H1 (cell line): ENCODE measurements around the gene RNF145. TPM values are rescaled to one million over a fixed set of nuclear protein-coding genes. Genes with fewer than 3 reads are reported as not detected.

Source experiments
- CTCF ChIA-PET: fragments of 300-600 bp; sonication (Branson Sonifier 250); formaldehyde crosslinking; loops from one replicate; lab custom pipeline; 2021; ENCODE audit not compliant: partially characterized antibody; lab: Charles Lee
- POLR2A ChIA-PET: fragments of 300-600 bp; sonication (Branson Sonifier 250); formaldehyde crosslinking; loops from one replicate; lab custom pipeline; 2021; ENCODE audit warnings: inconsistent platforms; ENCODE audit not compliant: partially characterized antibody; lab: Charles Lee
- DNase-seq, 2 experiments: peaks; one replicate each; pipeline versions ENCODE4 v3.0.0 to v3.0.0-alpha.2; 2010 to 2022; ENCODE audit warnings: low spot score in 2 of 2, low read depth in 1 of 2, mixed read lengths in 1 of 2
- FAIRE-seq: peaks from 2 replicates; lab custom pipeline; 2011; peaks lifted over from hg19 to GRCh38; lab: Jason Lieb, UNC
- H2AFZ ChIP-seq: 2 replicates; pipeline ENCODE4 v1.8.1; 2012; ENCODE audit warnings: low read length, inconsistent platforms
- H2AK5ac ChIP-seq: 2 replicates; pipeline ENCODE4 v1.6.1; 2013; ENCODE audit warnings: low read depth, low read length
- H2BK120ac ChIP-seq: replicated peaks from 2 replicates; pipeline ENCODE3; 2013; ENCODE audit warnings: low read depth, low read length, inconsistent platforms
- H2BK12ac ChIP-seq: 2 replicates; pipeline ENCODE4 v1.6.1; 2013; ENCODE audit warnings: low read depth, low read length
- H2BK15ac ChIP-seq: 2 replicates; pipeline ENCODE4 v1.6.1; 2013; ENCODE audit warnings: low read length
- H2BK20ac ChIP-seq: 2 replicates; pipeline ENCODE4 v1.6.1; 2013; ENCODE audit warnings: low read length
- H2BK5ac ChIP-seq: 2 replicates; pipeline ENCODE4 v1.6.1; 2013; ENCODE audit warnings: low read depth, low read length
- H3K14ac ChIP-seq: 2 replicates; pipeline ENCODE4 v1.6.1; 2013; ENCODE audit warnings: inconsistent platforms; ENCODE audit not compliant: insufficient read length
- H3K18ac ChIP-seq: 2 replicates; pipeline ENCODE4 v1.6.1; 2013; ENCODE audit warnings: low read length; ENCODE audit errors: extremely low read depth
- H3K23ac ChIP-seq: 2 replicates; pipeline ENCODE4 v1.6.1; 2013; ENCODE audit warnings: inconsistent platforms; ENCODE audit not compliant: insufficient read length
- H3K23me2 ChIP-seq: 2 replicates; pipeline ENCODE4 v1.6.1; 2013; ENCODE audit warnings: low read depth, low read length
- H3K27ac ChIP-seq: 2 replicates; pipeline ENCODE4 v1.6.1; 2011; ENCODE audit warnings: low read depth, low read length, inconsistent platforms
- H3K27me3 ChIP-seq, 4 experiments: replicated peaks in 1 of 4; 1 replicate in 1 of 4; 2 replicates in 3 of 4; pipeline versions ENCODE4 v1.6.1 to v1.8.1; 2011 to 2013; ENCODE audit warnings: low read length in 3 of 4, mild to moderate bottlenecking in 3 of 4, inconsistent platforms in 2 of 4, mixed read lengths in 2 of 4, moderate library complexity in 1 of 4; ENCODE audit not compliant: control insufficient read depth in 3 of 4, insufficient read depth in 3 of 4; ENCODE audit errors: extremely low read depth in 1 of 4
- H3K36me3 ChIP-seq, 4 experiments: 2 replicates each; pipeline versions ENCODE4 v1.6.1 to v1.8.1; 2011 to 2013; ENCODE audit warnings: mild to moderate bottlenecking in 4 of 4, low read length in 3 of 4, moderate library complexity in 2 of 4, control low read depth in 1 of 4, inconsistent platforms in 1 of 4; ENCODE audit not compliant: insufficient read depth in 4 of 4, control insufficient read depth in 2 of 4
- H3K4ac ChIP-seq: replicated peaks from 2 replicates; pipeline ENCODE3; 2013; ENCODE audit warnings: low read length, low read depth, mixed read lengths, inconsistent platforms; ENCODE audit not compliant: insufficient read length
- H3K4me1 ChIP-seq, 4 experiments: replicated peaks in 1 of 4; 1 replicate in 1 of 4; 2 replicates in 3 of 4; pipeline versions ENCODE4 v1.6.1 to v1.8.1; 2011 to 2013; ENCODE audit warnings: low read length in 3 of 4, inconsistent platforms in 2 of 4, mixed read lengths in 1 of 4; ENCODE audit not compliant: insufficient read depth in 4 of 4, control insufficient read depth in 3 of 4
- H3K4me2 ChIP-seq, 2 experiments: 2 replicates each; pipeline versions ENCODE4 v1.6.1 to v1.8.1; 2011 to 2013; ENCODE audit warnings: low read depth in 2 of 2, low read length in 2 of 2, control low read depth in 1 of 2, inconsistent platforms in 1 of 2, mild to moderate bottlenecking in 1 of 2; ENCODE audit not compliant: insufficient read depth in 1 of 2
- H3K4me3 ChIP-seq, 4 experiments: fragments of 200-600, 300-600 bp in 1 of 4; sonication (generic), shearing (Covaris generic), sonication (Bioruptor Twin) in 1 of 4; 2 replicates each; pipeline versions ENCODE4 v1.5.1 to v1.8.1; 2011 to 2016; ENCODE audit warnings: low read length in 4 of 4, low read depth in 3 of 4, control low read depth in 2 of 4, inconsistent platforms in 2 of 4, mild to moderate bottlenecking in 2 of 4, mixed read lengths in 1 of 4, moderate library complexity in 1 of 4; ENCODE audit not compliant: insufficient read depth in 2 of 4; ENCODE audit errors: extremely low read depth in 1 of 4
- H3K56ac ChIP-seq: replicated peaks from 2 replicates; pipeline ENCODE3; 2013; ENCODE audit warnings: low read depth, mild to moderate bottlenecking, mixed read lengths, low read length, inconsistent platforms; ENCODE audit not compliant: insufficient read length
- H3K79me1 ChIP-seq: 2 replicates; pipeline ENCODE4 v1.6.1; 2013; ENCODE audit warnings: low read depth, low read length, control low read depth
- H3K79me2 ChIP-seq, 2 experiments: 2 replicates each; pipeline versions ENCODE4 v1.6.1 to v1.8.1; 2012 to 2013; ENCODE audit warnings: low read length in 2 of 2, mild to moderate bottlenecking in 2 of 2, inconsistent platforms in 1 of 2; ENCODE audit not compliant: insufficient read depth in 2 of 2, control insufficient read depth in 1 of 2
- H3K9ac ChIP-seq, 4 experiments: replicated peaks in 1 of 4; 1 replicate in 1 of 4; 2 replicates in 3 of 4; pipeline versions ENCODE4 v1.6.1 to v1.8.1; 2011 to 2013; ENCODE audit warnings: low read depth in 3 of 4, low read length in 3 of 4, control low read depth in 2 of 4, mild to moderate bottlenecking in 2 of 4, moderate library complexity in 2 of 4, inconsistent platforms in 1 of 4; ENCODE audit errors: extremely low read depth in 1 of 4
- H3K9me3 ChIP-seq, 2 experiments: 2 replicates each; pipeline versions ENCODE4 v1.6.1 to v1.8.1; 2012 to 2013; ENCODE audit warnings: mild to moderate bottlenecking in 2 of 2, moderate library complexity in 2 of 2, control low read depth in 1 of 2, inconsistent platforms in 1 of 2, low read depth in 1 of 2, low read length in 1 of 2, mixed read lengths in 1 of 2; ENCODE audit not compliant: insufficient read depth in 2 of 2
- H4K20me1 ChIP-seq, 2 experiments: replicated peaks in 1 of 2; 2 replicates each; pipeline versions ENCODE3 to v1.8.1; 2011 to 2013; ENCODE audit warnings: inconsistent platforms in 2 of 2, low read length in 2 of 2, mild to moderate bottlenecking in 1 of 2; ENCODE audit not compliant: insufficient read depth in 2 of 2, control insufficient read depth in 1 of 2
- H4K5ac ChIP-seq: 2 replicates; pipeline ENCODE4 v1.6.1; 2013; ENCODE audit warnings: low read length, low read depth, mixed read lengths, inconsistent platforms; ENCODE audit not compliant: insufficient read length
- H4K8ac ChIP-seq: 2 replicates; pipeline ENCODE4 v1.8.0; 2013; ENCODE audit warnings: mild to moderate bottlenecking, moderate library complexity, low read length, inconsistent platforms; ENCODE audit not compliant: insufficient read depth; ENCODE audit errors: extremely low read depth
- H4K91ac ChIP-seq: replicated peaks from 2 replicates; pipeline ENCODE3; 2013; ENCODE audit warnings: low read length, mixed read lengths, inconsistent platforms; ENCODE audit not compliant: insufficient read length
- ATF2 ChIP-seq: IDR thresholded peaks from 2 replicates; pipeline ENCODE4 v1.6.1; 2012; ENCODE audit warnings: low read length, inconsistent platforms
- CBX5 ChIP-seq: fragments of 300-800, 300-1000 bp; sonication (generic); IDR thresholded peaks from 2 replicates; pipeline ENCODE4 v1.7.1; 2016; ENCODE audit warnings: antibody characterized with exemption, low read length, low read depth
- CTBP2 ChIP-seq: IDR thresholded peaks from 2 replicates; pipeline ENCODE4 v1.7.0; 2011; ENCODE audit warnings: borderline replicate concordance, mild to moderate bottlenecking, moderate library complexity, mixed read lengths, low read length; ENCODE audit not compliant: insufficient read depth, insufficient read length
- GABPA ChIP-seq: IDR thresholded peaks from 2 replicates; pipeline ENCODE4 v1.6.1; 2011; ENCODE audit warnings: mild to moderate bottlenecking, low read length, moderate library complexity, borderline replicate concordance; ENCODE audit not compliant: insufficient read depth
- JUND ChIP-seq: IDR thresholded peaks from 2 replicates; pipeline ENCODE4 v1.6.1; 2011; ENCODE audit warnings: mild to moderate bottlenecking, improper control_type of control experiment, low read length
- RNF2 ChIP-seq: fragments of 200-900, 300-1000 bp; sonication (generic); IDR thresholded peaks from 2 replicates; pipeline ENCODE4 v1.7.1; 2016; ENCODE audit warnings: borderline replicate concordance, low read depth, mild to moderate bottlenecking, antibody characterized with exemption, low read length; ENCODE audit not compliant: poor library complexity, severe bottlenecking; ENCODE audit errors: missing control alignments
- SIN3A ChIP-seq, 2 experiments: IDR thresholded peaks in 1 of 2; conservative IDR thresholded peaks in 1 of 2; 2 replicates each; pipeline ENCODE4 v1.6.1; 2011 to 2012; ENCODE audit warnings: low read length in 2 of 2, improper control_type of control experiment in 1 of 2, low read depth in 1 of 2, mild to moderate bottlenecking in 1 of 2
- TBP ChIP-seq: IDR thresholded peaks from 2 replicates; pipeline ENCODE4 v1.6.1; 2011; ENCODE audit warnings: low read depth, low read length, improper control_type of control experiment
- USF2 ChIP-seq: IDR thresholded peaks from 2 replicates; pipeline ENCODE4 v1.6.1; 2011; ENCODE audit warnings: low read length, improper control_type of control experiment
- ZNF274 ChIP-seq: IDR thresholded peaks from 2 replicates; pipeline ENCODE4 v1.7.0; 2012; ENCODE audit warnings: low read length, borderline replicate concordance; ENCODE audit errors: extremely low read depth
- polyA plus RNA-seq, 7 experiments: library from polyadenylated mRNA; depleted of rRNA in 3 of 7; stranded (reverse) in 5 of 7; unstranded in 2 of 7; fragments of >200 nt in 5 of 7; fragments of 200-250 nt in 2 of 7; gene quantifications; 1 replicate in 5 of 7; 2 replicates in 1 of 7; 4 replicates in 1 of 7; pipeline versions ENCODE4 v1.2.1 to v1.2.3, GENCODE V29; 2011 to 2013; ENCODE audit warnings: missing spikeins in 2 of 7, mixed read lengths in 2 of 7
- total RNA-seq: library from RNA; stranded (reverse); fragmentation: NEBNext Ultra II Directional; extraction: Animal tissue kit (Norgen Biotek cat#: 25700); gene quantifications from 2 replicates; pipeline ENCODE4 v1.2.1, GENCODE V29; 2021
- TF ChIP-seq, protein P1 (sequence below): IDR thresholded peaks from 2 replicates; pipeline ENCODE4 v1.6.1; 2012; ENCODE audit warnings: inconsistent platforms

Gene RNF145
- total and polyA plus RNA-seq, 2 of the 8 experiments (the other 6 are each of a cell fraction or from before 2014, with no cell fraction given): 34.2 to 72.5 TPM

- no peak for DNase-seq
- Histone ChIP-seq H3K18ac (no peak overlapping the region), H4K8ac (no peak overlapping the region), H2BK12ac (no peak overlapping the region), H3K23ac (no peak overlapping the region), H3K23me2 (no peaks in the 10 kb centered on the region), H3K4me3 (no peak overlapping the region), H3K4ac (no peak overlapping the region), H3K79me2 (no peaks in the 10 kb centered on the region), H4K91ac (no peak overlapping the region), H3K14ac (no peak overlapping the region), H2BK15ac (no peak overlapping the region), H2AK5ac (no peak overlapping the region), H3K27me3 (peaks cover 21 to 51% (median 42%) of the 10 kb centered on the region in 4 experiments), H3K9me3 (no peaks in the 10 kb centered on the region), H3K4me1 (peaks cover 0 to 2% (median 0%) of the 10 kb centered on the region in 4 experiments; a peak in 1 of 7 replicates), H3K56ac (no peak overlapping the region), H4K5ac (no peak overlapping the region), H3K27ac (no peak overlapping the region), H2BK5ac (no peak overlapping the region), H3K9ac (no peak overlapping the region), H2BK20ac (no peak overlapping the region), H3K79me1 (no peaks in the 10 kb centered on the region), H2BK120ac (no peak overlapping the region), H4K20me1 (peaks cover 0 to 1% of the 10 kb centered on the region in 2 experiments), H2AFZ (no peak overlapping the region), H3K36me3 (no peaks in the 10 kb centered on the region), H3K4me2 (no peak overlapping the region)
- TF ChIP-seq JUND: no peak
- no peak for TF ChIP-seq ATF2
- TF ChIP-seq CTBP2: no peak
- no peak for TF ChIP-seq TBP
- TF ChIP-seq, protein P1, sequence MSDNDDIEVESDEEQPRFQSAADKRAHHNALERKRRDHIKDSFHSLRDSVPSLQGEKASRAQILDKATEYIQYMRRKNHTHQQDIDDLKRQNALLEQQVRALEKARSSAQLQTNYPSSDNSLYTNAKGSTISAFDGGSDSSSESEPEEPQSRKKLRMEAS: no peak
- no peak for TF ChIP-seq ZNF274
- no peak for TF ChIP-seq GABPA
- no peak for TF ChIP-seq USF2
- no peak for TF ChIP-seq RNF2
- no peak for TF ChIP-seq CBX5
- no peak for TF ChIP-seq SIN3A (conservative IDR thresholded peaks at IDR 0.05 in 1 of 2, IDR thresholded peaks at IDR 0.05 in 1 of 2; ENCODE audit: low read depth in 1 of 2, low read length in 2 of 2)
- CTCF ChIA-PET: no interaction called here
- POLR2A ChIA-PET: no interaction called here
- no peak for FAIRE-seq
Measured at GRCh38 chr5:159226451-159226850, 17.1 kb upstream of the RNF145 start.
